Tibial artery (tissue), 4 donors: ENCODE results near the gene USP35.

Experiments used
- DNase-seq, 2 donors: peaks; one replicate each; pipeline ENCODE4 v3.0.0-alpha.2; 2019
- H3K27ac ChIP-seq, 2 donors: fragments of 200-600 bp; sonication (generic) in 1 of 2; 1 replicate in 1 of 2; 2 replicates in 1 of 2; pipeline ENCODE4 v1.5.1; 2018 to 2019; ENCODE audit warnings: mild to moderate bottlenecking in 1 of 2
- H3K27me3 ChIP-seq, 2 donors: fragments of 200-600 bp; sonication (generic) in 1 of 2; one replicate each; pipeline versions ENCODE4 v1.5.1 to v1.6.0; 2016 to 2019
- H3K36me3 ChIP-seq, 3 donors: fragments of 200-600 bp; sonication (generic) in 2 of 3; one replicate each; pipeline ENCODE4 v1.5.1; 2016 to 2019; ENCODE audit warnings: mild to moderate bottlenecking in 2 of 3
- H3K4me1 ChIP-seq, 4 donors: fragments of 200-600 bp; sonication (generic) in 2 of 4; 1 replicate in 3 of 4; 2 replicates in 1 of 4; pipeline ENCODE4 v1.5.1; 2016 to 2019
- H3K4me3 ChIP-seq, 2 donors: fragments of 200-600 bp; sonication (generic) in 1 of 2; 1 replicate in 1 of 2; 2 replicates in 1 of 2; pipeline ENCODE4 v1.5.1; 2018 to 2019; ENCODE audit warnings: mild to moderate bottlenecking in 2 of 2
- H3K9me3 ChIP-seq, 3 donors: fragments of 200-600 bp; sonication (generic) in 1 of 3; one replicate each; pipeline ENCODE4 v1.5.1; 2016 to 2019
- intact Hi-C: fragments of 100-400 bp; cut with DNase I; formaldehyde crosslinking; loops from one replicate; pipeline ENCODE4 v1.15.0; 2023; ENCODE audit warnings: low total_unique reads
- TF ChIP-seq, protein P1 (sequence below), 2 experiments: fragments of 200-600 bp in 1 of 2; fragments of 450-650 bp in 1 of 2; IDR thresholded peaks; one replicate each; pipeline ENCODE4 v1.5.1; 2017 to 2019; ENCODE audit warnings: antibody characterized with exemption in 2 of 2, mild to moderate bottlenecking in 1 of 2, moderate library complexity in 1 of 2

The USP35 gene

DNA sequence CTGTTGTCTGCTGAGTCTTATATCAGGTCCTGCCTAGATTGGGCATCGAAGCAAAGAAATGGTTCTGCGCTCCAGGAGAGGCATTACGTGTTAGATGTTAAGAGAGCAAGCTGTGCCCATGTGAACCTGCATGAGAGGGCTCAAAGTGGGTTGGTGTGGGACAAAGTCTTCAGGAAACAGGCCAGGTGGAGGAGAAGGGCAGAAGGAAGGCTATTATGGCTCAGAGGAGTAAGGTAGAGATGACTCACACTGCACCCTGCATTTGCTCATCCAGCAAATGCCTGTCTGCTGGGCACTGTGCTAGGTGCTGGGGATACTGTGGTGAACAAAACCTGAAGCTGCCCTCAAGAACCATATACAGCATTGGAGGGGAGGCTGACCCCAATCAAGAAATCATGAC lies 5.8 kb downstream of the USP35 start:
- H3K27ac ChIP-seq = peak overlapping the region; percentile 66 to 92
- H3K27me3 ChIP-seq = no peaks in the 10 kb centered on the region
- intact Hi-C loops = no loop called here
- H3K9me3 ChIP-seq = no peaks in the 10 kb centered on the region
- peaks cover 0 to 74% (median 49%) of the 10 kb centered on the region in 4 donors for H3K4me1 ChIP-seq
- peaks cover 13 to 35% (median 20%) of the 10 kb centered on the region in 3 donors for H3K36me3 ChIP-seq
- H3K4me3 ChIP-seq = no peak overlapping the region
- TF ChIP-seq, protein P1, sequence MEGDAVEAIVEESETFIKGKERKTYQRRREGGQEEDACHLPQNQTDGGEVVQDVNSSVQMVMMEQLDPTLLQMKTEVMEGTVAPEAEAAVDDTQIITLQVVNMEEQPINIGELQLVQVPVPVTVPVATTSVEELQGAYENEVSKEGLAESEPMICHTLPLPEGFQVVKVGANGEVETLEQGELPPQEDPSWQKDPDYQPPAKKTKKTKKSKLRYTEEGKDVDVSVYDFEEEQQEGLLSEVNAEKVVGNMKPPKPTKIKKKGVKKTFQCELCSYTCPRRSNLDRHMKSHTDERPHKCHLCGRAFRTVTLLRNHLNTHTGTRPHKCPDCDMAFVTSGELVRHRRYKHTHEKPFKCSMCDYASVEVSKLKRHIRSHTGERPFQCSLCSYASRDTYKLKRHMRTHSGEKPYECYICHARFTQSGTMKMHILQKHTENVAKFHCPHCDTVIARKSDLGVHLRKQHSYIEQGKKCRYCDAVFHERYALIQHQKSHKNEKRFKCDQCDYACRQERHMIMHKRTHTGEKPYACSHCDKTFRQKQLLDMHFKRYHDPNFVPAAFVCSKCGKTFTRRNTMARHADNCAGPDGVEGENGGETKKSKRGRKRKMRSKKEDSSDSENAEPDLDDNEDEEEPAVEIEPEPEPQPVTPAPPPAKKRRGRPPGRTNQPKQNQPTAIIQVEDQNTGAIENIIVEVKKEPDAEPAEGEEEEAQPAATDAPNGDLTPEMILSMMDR (IDR thresholded peaks at IDR 0.05) = no peak
- peak in 1 of 2 donors; percentile 35 for DNase-seq

DNA sequence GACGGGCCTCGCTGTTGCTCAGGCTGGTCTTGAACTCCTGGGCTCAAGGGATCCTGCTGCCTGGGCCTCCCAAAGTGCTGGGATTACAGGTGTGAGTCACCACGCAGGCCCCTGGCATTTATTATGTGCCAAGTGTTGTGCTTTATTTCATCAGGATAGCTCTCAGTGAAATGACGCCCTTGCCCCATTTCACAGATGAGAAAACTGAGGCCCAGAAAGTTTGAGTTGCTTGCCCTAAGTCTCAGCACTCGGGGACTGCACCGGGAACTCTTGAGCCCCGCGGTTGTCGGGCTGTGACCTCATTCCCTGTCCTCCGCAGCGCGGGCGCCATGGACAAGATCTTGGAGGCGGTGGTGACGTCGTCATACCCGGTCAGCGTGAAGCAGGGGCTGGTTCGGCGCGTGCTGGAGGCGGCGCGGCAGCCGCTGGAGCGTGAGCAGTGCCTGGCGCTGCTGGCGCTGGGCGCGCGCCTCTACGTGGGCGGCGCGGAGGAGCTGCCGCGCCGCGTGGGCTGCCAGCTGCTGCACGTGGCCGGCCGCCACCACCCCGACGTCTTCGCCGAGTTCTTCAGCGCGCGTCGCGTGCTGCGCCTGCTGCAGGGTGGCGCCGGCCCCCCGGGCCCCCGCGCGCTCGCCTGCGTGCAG lies 7.3 kb downstream of the USP35 start:
- H3K36me3 ChIP-seq = peaks cover 26 to 51% (median 36%) of the 10 kb centered on the region in 3 donors
- H3K9me3 ChIP-seq = no peaks in the 10 kb centered on the region
- intact Hi-C loops = no loop called here
- H3K27me3 ChIP-seq = no peaks in the 10 kb centered on the region
- H3K27ac ChIP-seq = peak overlapping the region in 1 of 2 donors; percentile 92
- H3K4me1 ChIP-seq = peaks cover 0 to 59% (median 34%) of the 10 kb centered on the region in 4 donors
- TF ChIP-seq, protein P1 (IDR thresholded peaks at IDR 0.05) = no peak
- no peak overlapping the region for H3K4me3 ChIP-seq
- DNase-seq = no peak

DNA sequence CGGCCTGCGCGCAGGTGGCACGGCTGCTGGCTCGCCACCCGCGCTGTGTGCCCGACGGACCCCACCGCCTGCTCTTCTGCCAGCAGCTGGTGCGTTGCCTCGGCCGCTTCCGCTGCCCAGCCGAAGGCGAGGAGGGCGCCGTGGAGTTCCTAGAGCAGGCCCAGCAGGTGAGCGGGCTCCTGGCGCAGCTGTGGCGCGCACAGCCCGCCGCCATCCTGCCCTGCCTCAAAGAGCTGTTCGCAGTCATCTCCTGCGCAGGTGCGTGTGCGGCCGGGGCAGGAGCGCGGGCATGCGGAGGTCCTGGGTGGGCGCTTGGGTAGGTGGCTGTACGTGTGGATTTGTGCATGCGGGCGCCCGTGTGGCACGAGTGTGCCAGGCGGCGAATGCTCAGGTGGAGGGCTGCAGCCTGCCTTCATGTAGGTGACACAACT lies 8.0 kb downstream of the USP35 start:
- H3K4me3 ChIP-seq = no peak overlapping the region
- intact Hi-C loops = no loop called here
- TF ChIP-seq, protein P1 (IDR thresholded peaks at IDR 0.05) = no peak
- no peaks in the 10 kb centered on the region for H3K9me3 ChIP-seq
- no peak for DNase-seq
- peaks cover 30 to 57% (median 42%) of the 10 kb centered on the region in 3 donors for H3K36me3 ChIP-seq
- peaks cover 0 to 52% (median 31%) of the 10 kb centered on the region in 4 donors for H3K4me1 ChIP-seq
- H3K27ac ChIP-seq = no peak overlapping the region
- H3K27me3 ChIP-seq = no peaks in the 10 kb centered on the region

DNA sequence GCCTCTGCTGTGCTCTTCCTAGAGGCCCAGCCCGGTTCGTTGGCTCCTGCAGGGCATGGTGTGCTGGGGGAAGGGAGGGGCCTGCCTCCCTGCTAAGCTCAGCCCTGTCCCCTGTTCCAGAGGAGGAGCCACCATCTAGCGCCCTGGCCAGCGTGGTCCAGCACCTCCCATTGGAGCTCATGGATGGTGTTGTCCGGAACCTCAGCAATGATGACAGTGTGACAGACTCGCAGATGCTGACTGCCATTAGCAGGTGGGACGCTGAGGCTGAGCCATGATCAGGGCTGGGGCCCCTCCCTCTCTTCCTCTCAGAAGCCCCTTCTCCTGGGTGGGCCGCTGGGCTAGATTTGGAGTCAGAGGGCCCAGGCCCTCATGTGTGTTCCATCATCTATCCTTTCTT lies 9.1 kb downstream of the USP35 start:
- intact Hi-C loops = no loop called here
- Histone ChIP-seq H3K9me3 (no peaks in the 10 kb centered on the region), H3K27ac (no peak overlapping the region), H3K4me3 (no peak overlapping the region), H3K27me3 (no peaks in the 10 kb centered on the region), H3K36me3 (peaks cover 30 to 65% (median 49%) of the 10 kb centered on the region in 3 donors), H3K4me1 (peaks cover 0 to 41% (median 22%) of the 10 kb centered on the region in 4 donors)
- DNase-seq = peak in 1 of 2 donors; percentile 59
- TF ChIP-seq, protein P1 (IDR thresholded peaks at IDR 0.05) = no peak

DNA sequence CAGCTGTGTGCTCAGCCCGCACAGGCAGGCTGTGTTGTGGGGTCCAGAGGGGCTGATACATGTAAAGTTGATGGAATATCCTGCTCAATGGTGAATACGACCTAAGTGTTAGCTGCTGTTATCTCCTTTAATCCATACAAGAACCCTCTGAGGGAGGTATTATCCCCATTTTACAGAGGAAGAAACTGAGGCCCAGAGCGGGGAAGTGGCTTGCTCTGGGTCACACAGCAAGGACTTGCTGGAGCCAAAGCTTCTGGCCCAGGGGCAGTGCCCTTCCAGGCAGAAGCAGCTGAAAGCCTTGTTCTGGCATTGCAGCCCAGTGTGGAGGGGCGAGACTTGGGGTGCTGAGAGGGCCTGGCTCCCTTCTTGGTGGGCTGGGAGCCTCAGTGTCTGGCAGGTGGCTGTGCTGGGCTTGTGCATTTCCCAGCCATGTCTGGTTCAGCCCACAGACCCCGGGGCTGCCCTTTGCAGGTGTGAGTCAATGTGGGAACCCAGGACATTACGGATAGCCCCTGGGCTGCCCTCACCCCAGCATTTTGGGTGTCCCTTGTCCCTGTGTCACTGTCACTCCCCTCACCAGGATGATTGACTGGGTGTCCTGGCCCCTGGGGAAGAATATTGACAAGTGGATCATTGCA lies 10.4 kb downstream of the USP35 start:
- Histone ChIP-seq H3K27ac (no peak overlapping the region), H3K4me3 (no peak overlapping the region), H3K27me3 (no peaks in the 10 kb centered on the region), H3K9me3 (no peaks in the 10 kb centered on the region), H3K4me1 (peaks cover 0 to 28% (median 9%) of the 10 kb centered on the region in 4 donors), H3K36me3 (peaks cover 30 to 70% (median 56%) of the 10 kb centered on the region in 3 donors)
- TF ChIP-seq, protein P1 (IDR thresholded peaks at IDR 0.05) = no peak
- intact Hi-C loops = no loop called here
- DNase-seq = no peak
